Rectal smooth muscle tissue (tissue), 1 donor: ENCODE data around the gene LRP2.

ENCODE experiments used
- H3K27ac ChIP-seq: one replicate; pipeline ENCODE4 v1.7.0; 2013; ENCODE audit warnings: low read depth, low read length, inconsistent platforms
- H3K27me3 ChIP-seq: one replicate; pipeline ENCODE4 v1.7.0; 2013; ENCODE audit warnings: low read length; ENCODE audit not compliant: control insufficient read depth, insufficient read depth
- H3K36me3 ChIP-seq: one replicate; pipeline ENCODE4 v1.7.0; 2013; ENCODE audit warnings: low read length; ENCODE audit not compliant: control insufficient read depth, insufficient read depth
- H3K4me1 ChIP-seq: one replicate; pipeline ENCODE4 v1.7.0; 2013; ENCODE audit warnings: low read length; ENCODE audit not compliant: control insufficient read depth, insufficient read depth
- H3K4me3 ChIP-seq: one replicate; pipeline ENCODE4 v1.7.0; 2013; ENCODE audit warnings: low read length
- H3K9ac ChIP-seq: one replicate; pipeline ENCODE4 v1.7.0; 2013; ENCODE audit warnings: low read length

Gene LRP2

GRCh38 chr2:169172914-169173313 is 189.4 kb downstream of the LRP2 start:
- no peaks in the 10 kb centered on the region for H3K36me3 ChIP-seq
- no peak overlapping the region for H3K9ac ChIP-seq
- H3K27me3 ChIP-seq: no peaks in the 10 kb centered on the region
- no peak overlapping the region for H3K27ac ChIP-seq
- no peak overlapping the region for H3K4me3 ChIP-seq
- no peaks in the 10 kb centered on the region for H3K4me1 ChIP-seq

DNA sequence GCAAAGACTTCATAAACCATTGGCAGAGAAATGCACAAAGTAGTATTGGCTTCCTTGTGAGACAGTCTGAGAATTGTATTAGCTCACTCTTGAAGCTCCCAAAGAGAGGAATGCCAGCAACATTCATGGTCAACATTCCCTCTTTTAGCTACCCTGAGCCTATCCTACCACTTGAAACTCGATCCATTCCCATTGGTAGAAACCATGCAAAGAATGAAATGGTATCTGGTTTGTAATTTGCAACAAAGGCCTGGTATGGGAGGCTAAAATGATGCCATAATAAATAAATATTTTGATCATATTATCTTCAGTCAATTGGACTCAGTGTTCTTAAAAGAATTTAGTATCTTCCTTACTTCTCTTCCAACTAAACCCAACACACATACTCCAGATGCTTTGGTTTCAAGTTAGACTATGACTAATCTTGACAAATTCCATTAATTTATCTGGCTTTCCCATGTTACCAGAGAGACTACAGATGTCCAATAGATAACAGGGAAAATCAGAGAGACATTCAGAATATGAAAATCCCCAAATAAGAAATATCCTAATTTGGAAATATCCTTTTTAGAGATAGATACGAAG is 190.1 kb downstream of the LRP2 start:
- no peak overlapping the region for H3K27ac ChIP-seq
- H3K9ac ChIP-seq: no peak overlapping the region
- H3K27me3 ChIP-seq: no peaks in the 10 kb centered on the region
- H3K36me3 ChIP-seq: no peaks in the 10 kb centered on the region
- no peak overlapping the region for H3K4me3 ChIP-seq
- no peaks in the 10 kb centered on the region for H3K4me1 ChIP-seq

GRCh38 chr2:169165791-169166190 is 196.5 kb downstream of the LRP2 start:
- Histone ChIP-seq H3K4me1 (no peaks in the 10 kb centered on the region), H3K27ac (no peak overlapping the region), H3K9ac (no peak overlapping the region), H3K36me3 (no peaks in the 10 kb centered on the region), H3K27me3 (no peaks in the 10 kb centered on the region), H3K4me3 (no peak overlapping the region)

GRCh38 chr2:169164311-169164710 is 198.0 kb downstream of the LRP2 start:
- Histone ChIP-seq H3K27me3 (no peaks in the 10 kb centered on the region), H3K27ac (no peak overlapping the region), H3K4me1 (no peaks in the 10 kb centered on the region), H3K4me3 (no peak overlapping the region), H3K9ac (no peak overlapping the region), H3K36me3 (no peaks in the 10 kb centered on the region)

DNA sequence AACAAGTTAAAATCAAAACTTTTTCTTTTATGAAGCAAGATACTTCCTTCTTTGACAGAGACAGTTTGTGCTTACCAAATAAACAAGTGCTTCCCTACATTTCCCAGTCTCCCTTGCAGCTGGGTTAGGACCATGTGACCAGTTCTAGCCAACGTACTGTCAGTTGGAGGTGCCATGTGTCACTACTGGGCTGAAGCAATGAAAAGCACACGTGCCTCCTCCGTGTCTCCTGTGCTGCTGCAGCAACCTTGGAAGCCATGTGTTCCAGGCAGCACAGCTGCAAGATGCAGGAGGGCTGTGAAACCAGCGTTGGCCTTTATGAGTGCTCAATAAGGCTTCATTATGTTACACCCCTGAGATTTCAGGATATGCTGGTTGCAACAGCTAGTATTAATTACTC is 199.7 kb downstream of the LRP2 start:
- Histone ChIP-seq H3K36me3 (no peaks in the 10 kb centered on the region), H3K4me1 (no peaks in the 10 kb centered on the region), H3K27me3 (no peaks in the 10 kb centered on the region), H3K4me3 (no peak overlapping the region), H3K27ac (no peak overlapping the region), H3K9ac (no peak overlapping the region)

DNA sequence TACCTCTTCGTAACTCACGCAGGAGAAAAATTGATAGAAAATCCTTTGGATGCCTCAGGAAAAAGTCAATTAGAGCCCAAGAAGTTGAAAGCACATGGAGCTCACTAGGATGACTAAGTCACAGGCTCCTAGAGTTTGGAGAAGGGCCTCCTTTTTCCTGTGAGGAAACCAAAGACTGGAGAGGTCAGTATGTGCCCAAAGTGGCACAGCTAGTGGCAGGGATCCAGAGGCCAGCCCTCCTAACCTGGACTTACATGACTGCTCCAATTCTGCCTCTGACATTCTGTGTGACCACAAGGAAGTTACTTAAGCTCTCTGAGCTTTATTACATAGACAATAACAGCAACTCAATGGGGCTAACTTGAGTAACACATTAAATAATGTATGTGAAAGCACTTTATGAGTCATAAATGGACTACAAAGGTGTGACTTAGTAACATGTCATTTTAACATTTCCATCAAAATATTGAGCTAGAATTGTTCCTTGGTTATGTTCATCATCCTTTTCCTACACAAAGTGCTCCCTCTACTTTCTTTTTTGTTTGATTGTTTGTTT is 201.3 kb downstream of the LRP2 start:
- Histone ChIP-seq H3K9ac (no peak overlapping the region), H3K36me3 (no peaks in the 10 kb centered on the region), H3K4me1 (no peaks in the 10 kb centered on the region), H3K27me3 (no peaks in the 10 kb centered on the region), H3K27ac (no peak overlapping the region), H3K4me3 (no peak overlapping the region)

GRCh38 chr2:169159686-169160085 is 202.6 kb downstream of the LRP2 start:
- Histone ChIP-seq H3K4me1 (no peaks in the 10 kb centered on the region), H3K36me3 (no peaks in the 10 kb centered on the region), H3K4me3 (no peak overlapping the region), H3K27me3 (no peaks in the 10 kb centered on the region), H3K27ac (no peak overlapping the region), H3K9ac (no peak overlapping the region)

DNA sequence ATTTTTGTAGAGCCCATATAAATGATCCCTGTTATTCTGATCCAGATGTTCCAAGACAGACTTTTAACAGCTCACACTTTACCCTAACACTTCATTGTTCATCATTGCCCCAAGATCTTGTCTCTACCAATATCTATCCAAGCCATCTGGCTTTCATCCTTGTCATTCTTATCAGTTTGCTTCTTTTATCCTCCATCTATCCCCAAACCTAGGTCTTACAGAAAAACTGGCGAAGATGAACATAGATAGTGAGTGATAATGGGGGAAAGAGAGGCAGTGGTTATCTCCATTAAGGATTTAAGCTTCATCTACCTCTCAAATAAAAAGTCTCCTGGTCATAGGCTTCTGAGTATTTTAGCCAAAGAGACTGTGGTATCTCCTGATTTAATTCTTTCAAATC is 203.5 kb downstream of the LRP2 start:
- Histone ChIP-seq H3K36me3 (no peaks in the 10 kb centered on the region), H3K9ac (no peak overlapping the region), H3K4me1 (no peaks in the 10 kb centered on the region), H3K27ac (no peak overlapping the region), H3K27me3 (no peaks in the 10 kb centered on the region), H3K4me3 (no peak overlapping the region)

DNA sequence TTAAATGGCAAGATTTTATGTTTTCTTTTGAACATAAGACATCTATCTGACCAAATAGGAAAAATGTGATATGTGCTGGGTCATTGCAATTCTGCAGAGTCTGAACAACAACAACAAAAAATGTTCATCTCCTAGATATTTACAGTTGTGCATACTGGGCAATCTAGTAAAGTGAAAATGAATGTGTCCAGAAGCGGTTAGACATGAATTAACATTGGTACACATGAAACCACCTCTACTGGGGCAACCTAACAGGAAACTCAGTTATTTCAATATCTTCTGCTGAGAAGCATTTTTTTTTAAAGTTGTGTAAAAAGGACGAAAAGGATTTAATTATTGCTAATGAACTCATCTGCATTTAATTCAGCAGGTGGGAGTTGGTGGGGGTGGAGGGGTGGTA is 216.1 kb downstream of the LRP2 start:
- Histone ChIP-seq H3K4me3 (no peak overlapping the region), H3K9ac (no peak overlapping the region), H3K36me3 (no peaks in the 10 kb centered on the region), H3K27me3 (no peaks in the 10 kb centered on the region), H3K4me1 (no peaks in the 10 kb centered on the region), H3K27ac (no peak overlapping the region)

GRCh38 chr2:169143998-169144397 is 218.3 kb downstream of the LRP2 start:
- no peaks in the 10 kb centered on the region for H3K36me3 ChIP-seq
- no peak overlapping the region for H3K4me3 ChIP-seq
- H3K27ac ChIP-seq: no peak overlapping the region
- no peak overlapping the region for H3K9ac ChIP-seq
- H3K4me1 ChIP-seq: no peaks in the 10 kb centered on the region
- H3K27me3 ChIP-seq: no peaks in the 10 kb centered on the region

- Histone ChIP-seq H3K27me3 (no peaks in the 10 kb centered on the region), H3K27ac (no peak overlapping the region), H3K9ac (no peak overlapping the region), H3K4me1 (no peaks in the 10 kb centered on the region), H3K36me3 (no peaks in the 10 kb centered on the region), H3K4me3 (no peak overlapping the region)
These were observed 220.5 kb downstream of the LRP2 start for GRCh38 chr2:169141713-169142352.

DNA sequence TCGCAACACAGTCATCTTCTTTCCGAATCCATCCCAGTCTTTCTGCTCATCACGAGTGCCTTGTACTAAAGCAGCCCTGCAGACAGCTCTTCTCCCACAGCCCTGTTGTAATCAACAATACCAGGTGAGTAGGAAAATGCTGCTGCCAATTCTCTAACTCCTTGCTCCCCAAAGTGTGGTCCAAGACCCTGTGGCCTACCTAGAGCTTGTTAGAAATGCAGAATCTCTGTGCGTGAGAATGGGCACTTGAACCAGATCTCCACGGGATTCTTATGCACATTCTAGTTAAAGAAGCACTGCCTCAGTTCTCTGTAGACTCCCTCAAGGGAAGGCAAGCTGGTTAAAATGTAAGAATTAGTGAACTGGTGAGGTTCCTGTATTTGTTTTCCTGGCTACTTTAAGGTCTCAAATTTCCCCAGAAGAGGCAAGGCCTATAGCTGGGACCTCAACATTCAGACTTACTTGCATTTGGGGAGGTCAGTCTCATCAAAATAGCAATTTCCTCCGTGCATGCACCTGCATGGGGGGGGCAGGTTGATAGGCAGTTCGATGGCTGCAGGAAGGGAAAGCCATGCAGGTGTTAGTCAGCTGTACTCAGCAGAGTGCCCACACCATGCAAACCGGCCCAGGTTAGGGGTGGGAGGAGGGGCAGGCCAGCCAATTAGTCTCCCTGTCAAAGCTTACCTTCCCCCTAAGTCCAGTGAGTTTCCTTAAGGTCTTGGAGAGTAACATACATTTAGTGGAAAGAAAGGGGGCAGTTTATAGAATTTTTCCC is 222.2 kb downstream of the LRP2 start:
- Histone ChIP-seq H3K27ac (no peak overlapping the region), H3K27me3 (no peaks in the 10 kb centered on the region), H3K36me3 (no peaks in the 10 kb centered on the region)

More for the DNA sequence above, 222.2 kb downstream of the LRP2 start:
- no peaks in the 10 kb centered on the region for H3K4me1 ChIP-seq
- no peak overlapping the region for H3K9ac ChIP-seq
- no peak overlapping the region for H3K4me3 ChIP-seq
